ENCODE data around the gene LPAR6.

- TF ChIP-seq CTCF (IDR thresholded peaks at IDR 0.05), result no peak
- TF ChIP-seq POLR2A (IDR thresholded peaks at IDR 0.05), result no peak
These were observed 12.7 kb downstream of the LPAR6 start for GRCh38 chr13:48400090-48400694.
